Activated naive CD4-positive, alpha-beta T cell treated with Interleukin-2 at 50 U/mL for 16 hours (primary cell): Measurements from ENCODE around the gene SEC22A.

Experiments used
- DNase-seq: peaks from one replicate; pipeline ENCODE4 v3.0.0-alpha.2; 2020

Gene SEC22A

GRCh38 chr3:123267821-123268220 lies 66.1 kb downstream of the SEC22A start:
- DNase-seq, result no peak

- no peak for DNase-seq
Measured at GRCh38 chr3:123270818-123271217, 69.1 kb downstream of the SEC22A start.

DNA sequence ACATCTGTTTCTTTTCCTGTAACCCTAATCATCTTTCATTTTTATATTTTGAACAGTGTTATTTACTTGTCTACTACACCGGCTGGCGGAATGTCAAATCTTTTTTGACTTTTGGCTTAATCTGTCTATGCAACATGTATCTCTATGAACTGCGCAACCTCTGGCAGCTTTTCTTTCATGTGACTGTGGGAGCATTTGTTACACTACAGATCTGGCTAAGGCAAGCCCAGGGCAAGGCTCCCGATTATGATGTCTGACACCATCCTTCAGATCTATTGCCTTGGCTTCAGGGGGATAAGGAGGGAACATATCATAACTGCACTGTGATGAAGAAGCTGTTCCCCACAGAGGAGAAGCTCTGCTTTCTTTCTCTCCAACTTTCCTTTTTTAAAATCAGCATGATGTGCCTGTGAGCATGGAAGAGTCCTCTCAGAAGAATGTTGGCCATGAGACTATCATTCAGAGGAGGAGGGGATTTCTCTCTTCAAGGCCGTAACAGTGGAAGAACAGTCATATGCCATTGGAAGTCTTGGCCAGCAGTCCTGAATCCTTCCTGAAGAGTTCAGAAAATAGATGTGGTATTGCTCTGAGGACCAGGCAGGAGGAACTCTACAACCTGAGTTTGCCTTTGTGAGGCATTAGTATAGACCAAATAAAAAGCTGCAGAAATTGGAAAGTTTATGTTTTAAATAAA lies 69.9 kb downstream of the SEC22A start:
- DNase-seq, result no peak

DNA sequence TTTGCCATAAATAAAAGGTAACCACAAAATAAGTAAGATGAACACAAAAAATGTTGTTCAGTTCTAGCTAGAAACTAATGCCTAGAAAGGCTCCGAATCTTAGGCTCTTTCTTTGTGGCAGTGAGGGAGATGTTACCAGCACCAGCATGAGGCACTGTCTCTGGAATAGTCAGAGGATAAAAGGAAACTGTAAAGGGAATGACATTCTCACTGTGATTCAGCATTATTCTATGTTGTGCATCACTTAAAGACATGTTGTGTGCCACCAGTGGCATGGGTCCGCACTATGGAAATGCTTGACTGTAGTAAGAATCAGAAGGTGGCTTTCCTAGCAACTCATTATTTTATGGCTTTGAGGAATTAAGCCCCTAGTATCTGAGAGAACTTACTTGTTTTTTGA lies 70.8 kb downstream of the SEC22A start:
- no peak for DNase-seq

GRCh38 chr3:123275691-123276090 lies 73.9 kb downstream of the SEC22A start:
- no peak for DNase-seq

- no peak for DNase-seq
Measured at GRCh38 chr3:123276346-123277006, 74.7 kb downstream of the SEC22A start.

DNA sequence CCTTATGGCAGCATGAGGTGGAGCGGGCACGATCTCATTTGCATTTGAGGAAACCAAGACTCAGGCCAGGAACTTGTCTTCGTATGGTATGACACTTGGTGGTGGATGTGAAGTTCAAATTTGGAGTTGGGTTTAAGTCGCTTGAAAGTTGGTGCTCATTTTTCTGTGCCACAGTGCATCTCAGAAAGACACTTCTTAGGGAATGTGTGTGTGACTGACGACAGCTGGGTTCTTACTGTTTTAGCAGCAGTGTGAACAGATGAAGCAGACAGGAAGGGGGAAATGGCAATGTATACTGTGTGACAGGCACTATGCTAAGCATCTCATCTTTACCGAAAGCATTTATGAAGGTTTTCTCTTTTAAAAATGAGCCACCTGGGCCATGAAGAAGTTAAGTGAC lies 75.4 kb downstream of the SEC22A start:
- DNase-seq, result no peak

GRCh38 chr3:123278446-123278845 lies 76.7 kb downstream of the SEC22A start:
- DNase-seq, result no peak

GRCh38 chr3:123279121-123279520 lies 77.4 kb downstream of the SEC22A start:
- DNase-seq, result no peak

DNA sequence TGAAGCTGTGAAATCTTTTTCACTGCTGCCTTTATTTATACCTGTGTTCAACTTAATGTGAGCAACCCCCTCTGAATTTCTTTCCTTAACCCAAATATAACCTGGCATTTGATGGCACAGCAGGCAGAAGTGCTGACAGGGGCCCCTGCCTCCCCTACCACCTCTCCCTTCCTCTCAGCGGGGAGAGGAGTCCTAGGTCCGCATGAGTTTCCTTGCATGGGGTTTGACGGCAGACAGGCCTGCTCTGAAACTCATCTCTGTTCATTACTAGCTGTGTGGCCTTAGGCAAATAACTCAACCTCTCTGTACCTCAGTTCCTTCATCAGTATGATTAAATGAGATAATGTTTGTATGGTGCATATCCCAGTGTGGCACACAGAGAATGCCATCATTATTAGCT lies 79.7 kb downstream of the SEC22A start:
- DNase-seq, result no peak

GRCh38 chr3:123281929-123282328 lies 80.2 kb downstream of the SEC22A start:
- no peak for DNase-seq

GRCh38 chr3:123282461-123282860 lies 80.7 kb downstream of the SEC22A start:
- no peak for DNase-seq

DNA sequence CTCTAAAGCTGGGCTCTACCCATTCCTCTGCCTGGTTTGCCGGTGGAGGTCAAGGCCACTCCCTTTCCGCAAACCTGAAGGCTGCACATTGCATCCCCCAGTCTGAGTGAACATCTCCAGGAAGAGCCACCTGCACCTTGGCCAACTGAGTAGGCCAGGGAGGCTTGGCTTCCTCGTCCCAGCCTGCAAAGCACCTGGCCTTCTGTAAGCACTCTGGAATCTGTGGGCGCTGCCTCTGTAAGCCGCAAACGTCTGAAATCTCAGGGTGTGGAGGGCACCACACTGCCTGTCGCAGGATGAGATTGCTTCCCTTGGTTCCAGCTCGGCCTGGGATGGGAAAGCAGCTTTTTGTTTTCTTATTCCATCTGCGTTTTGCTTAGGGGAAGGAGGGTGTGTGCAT lies 81.3 kb downstream of the SEC22A start:
- DNase-seq, result no peak

DNA sequence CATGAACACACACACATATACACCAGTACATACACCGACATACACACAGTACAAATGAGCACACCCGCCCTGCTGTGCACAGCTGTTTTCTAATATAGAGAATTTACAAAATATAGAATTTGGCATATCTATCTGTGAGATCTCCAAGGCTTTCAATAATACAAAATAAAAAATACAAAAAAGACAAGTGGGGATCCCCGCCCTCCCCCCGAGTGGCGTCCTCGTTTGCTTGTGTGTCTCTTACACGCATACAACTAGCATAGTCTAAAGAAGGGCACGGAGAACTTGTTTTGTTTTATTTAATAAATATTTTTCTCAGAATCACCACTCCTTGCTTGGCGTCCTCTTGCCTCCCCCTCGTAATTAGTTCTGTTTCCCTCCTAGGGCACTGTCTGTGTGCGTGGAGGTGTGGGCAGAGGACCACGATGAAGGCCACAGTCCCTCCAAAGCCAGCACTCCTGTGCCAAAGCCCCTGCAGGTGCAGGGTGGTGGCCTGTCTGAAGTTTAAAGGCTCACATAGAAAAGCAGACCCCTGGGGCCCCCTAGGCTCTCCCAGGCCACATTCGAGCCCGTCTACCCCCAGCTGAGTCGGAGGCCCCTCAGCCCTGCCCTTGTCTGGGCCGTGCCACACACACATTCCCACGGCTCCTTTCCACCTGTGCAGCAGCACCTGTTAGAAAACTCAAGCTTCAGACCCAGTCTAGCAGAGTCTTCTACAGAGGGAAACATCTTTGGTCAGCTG lies 82.1 kb downstream of the SEC22A start:
- no peak for DNase-seq

DNA sequence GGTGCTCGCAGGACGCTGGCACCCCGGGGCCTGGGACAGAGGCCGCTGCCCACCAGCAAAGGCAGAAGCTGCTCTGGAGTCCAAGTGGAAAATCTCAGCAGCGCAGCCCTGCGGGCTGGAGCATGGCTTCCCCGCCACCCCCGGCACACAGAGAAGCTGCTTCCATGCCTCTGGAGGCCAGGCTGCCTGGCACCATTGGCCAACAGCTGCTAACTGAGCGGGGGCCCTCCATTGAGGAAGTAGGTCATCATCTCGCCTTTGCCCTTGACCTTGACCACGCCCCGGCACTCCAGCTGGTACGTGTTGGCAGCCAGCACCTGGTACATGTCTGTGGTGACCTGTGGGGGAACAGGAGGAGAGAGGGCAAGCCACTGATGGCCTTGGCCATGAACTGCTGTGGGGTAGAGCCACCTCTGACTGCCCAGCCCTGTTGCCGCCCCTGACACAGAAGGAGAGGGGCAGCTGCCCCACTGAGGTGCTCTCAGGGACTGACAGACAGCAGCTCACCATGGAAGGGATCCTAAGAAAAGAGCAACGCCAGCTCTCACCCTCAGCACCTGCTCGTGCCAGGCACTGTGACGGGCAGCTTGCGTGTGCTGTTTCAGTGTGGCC lies 82.8 kb downstream of the SEC22A start:
- DNase-seq, result no peak

DNA sequence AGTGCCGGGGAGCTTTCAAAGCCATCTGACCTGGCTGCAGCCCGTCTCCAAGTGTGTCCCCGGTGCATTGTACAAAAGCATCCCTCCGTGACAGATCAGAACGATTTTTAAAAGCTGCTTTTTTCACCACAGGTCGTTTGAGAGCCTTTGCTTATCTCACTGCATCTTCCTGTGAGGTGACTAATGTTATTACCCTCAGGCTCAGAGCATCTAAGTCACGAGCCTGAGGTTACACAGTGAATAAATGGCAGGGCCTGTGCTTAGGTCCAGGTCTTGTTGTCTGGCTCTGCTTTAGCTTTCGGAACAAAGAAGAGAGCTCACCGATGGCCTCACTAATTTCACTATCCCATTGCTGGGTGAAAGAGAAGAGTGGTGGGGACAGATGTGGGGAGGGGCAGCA lies 83.3 kb downstream of the SEC22A start:
- no peak for DNase-seq

GRCh38 chr3:123285479-123285878 lies 83.7 kb downstream of the SEC22A start:
- no peak for DNase-seq

DNA sequence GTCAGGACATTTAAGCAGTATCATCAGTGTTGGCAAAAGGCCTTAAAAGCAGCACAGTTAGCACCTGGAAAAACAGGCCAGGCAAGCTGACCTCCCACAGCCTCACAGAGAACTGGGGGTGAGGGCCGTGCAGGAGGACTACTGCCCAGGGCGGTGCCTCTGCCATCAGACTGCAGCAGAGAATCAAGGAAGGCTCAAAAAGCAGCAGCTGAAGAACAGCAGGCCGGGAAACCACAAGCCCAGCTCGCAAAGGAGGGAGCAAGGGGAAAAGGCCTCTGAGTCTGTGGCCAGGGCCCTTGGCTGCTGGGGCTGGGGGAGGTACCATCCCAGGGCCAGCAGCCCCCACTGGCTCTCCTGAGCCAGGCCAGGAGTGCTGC lies 84.2 kb downstream of the SEC22A start:
- DNase-seq, result no peak

DNA sequence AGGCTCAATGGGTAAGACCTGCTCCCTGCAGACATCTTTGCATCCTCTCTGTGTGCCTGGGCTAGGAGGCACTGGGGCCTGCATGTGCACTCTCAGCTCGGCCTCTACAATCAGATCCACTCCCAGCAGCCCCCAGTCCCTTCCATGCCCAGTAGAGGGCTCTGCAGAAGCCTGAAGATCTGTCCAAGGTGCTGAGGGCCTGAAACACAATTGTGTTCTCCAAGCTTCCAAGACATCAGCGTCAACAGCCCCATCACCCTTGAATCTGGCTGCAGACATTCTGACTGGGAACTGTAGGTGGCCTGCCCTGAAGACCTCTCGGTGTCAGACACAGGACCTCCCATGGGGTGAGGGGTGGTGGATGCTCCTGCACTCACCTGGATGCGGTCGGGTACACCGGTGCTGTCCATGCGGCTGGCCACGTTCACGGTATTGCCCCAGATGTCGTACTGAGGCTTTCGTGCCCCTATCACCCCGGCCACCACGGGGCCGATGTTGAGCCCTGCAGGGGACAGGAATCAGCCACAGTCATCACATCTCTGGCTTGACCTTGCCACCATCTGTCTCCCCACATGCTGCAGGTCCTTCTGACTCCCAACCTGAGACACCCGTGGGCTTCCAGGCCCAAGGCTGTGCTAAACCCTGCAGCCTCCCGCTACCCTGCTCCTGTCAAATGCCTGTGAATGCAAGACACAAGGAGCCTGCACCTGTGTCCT lies 84.7 kb downstream of the SEC22A start:
- peak; percentile 22 for DNase-seq

GRCh38 chr3:123287051-123287961 lies 85.6 kb downstream of the SEC22A start:
- DNase-seq, result no peak

DNA sequence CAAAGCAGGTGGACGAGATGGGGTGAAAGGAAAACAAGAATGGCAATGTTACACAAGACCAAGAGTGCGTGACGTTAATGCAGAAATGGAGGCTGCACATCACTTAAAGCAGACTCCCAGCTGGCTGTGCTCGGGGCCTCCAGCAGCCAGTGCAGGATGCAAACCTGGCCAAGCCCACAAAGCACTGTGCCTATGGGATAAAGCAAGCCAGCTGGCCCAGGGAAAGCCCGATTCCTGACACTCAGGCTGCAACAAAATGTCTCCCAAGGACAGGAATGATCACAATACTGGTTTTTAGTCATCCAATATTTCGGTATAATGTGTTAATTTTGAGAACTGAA lies 86.2 kb downstream of the SEC22A start:
- no peak for DNase-seq
